Measurements from ENCODE around the gene FOXO3. TPM values are rescaled to one million over a fixed set of nuclear protein-coding genes. Genes with fewer than 3 reads are reported as not detected.

The FOXO3 gene
- total RNA-seq, 1 experiment from 2014 or later: 22.1 TPM

GRCh38 chr6:108690326-108691049 lies 129.8 kb downstream of the FOXO3 start:
- H3K56ac ChIP-seq (ENCODE audit: insufficient read length, low read depth, low read length): no peak overlapping the region
- H3T11ph ChIP-seq (ENCODE audit: low read length): no peak overlapping the region
- H3K27ac Mint-ChIP-seq: no peak overlapping the region; a peak in 1 of 7 replicates
- no peak overlapping the region for H3K9ac ChIP-seq (ENCODE audit: extremely low read depth, insufficient read length, low read length)
- no peak overlapping the region for H2BK120ac ChIP-seq (ENCODE audit: low read depth, low read length, poor library complexity, severe bottlenecking)
- no peaks in the 10 kb centered on the region; the same call in none of the 2 replicates for H3K27me3 Mint-ChIP-seq (ENCODE audit: low read depth)
- H3K14ac ChIP-seq (ENCODE audit: insufficient read depth, low read length): no peak overlapping the region
- H4K8ac ChIP-seq (replicated peaks; ENCODE audit: insufficient read length, low read depth, low read length): no peak overlapping the region
- no peaks in the 10 kb centered on the region for H3K9me3 Mint-ChIP-seq
- H3K9me3 ChIP-seq (ENCODE audit: control insufficient read depth, low read depth, low read length): no peaks in the 10 kb centered on the region
- H3K79me1 ChIP-seq (ENCODE audit: insufficient read depth, low read depth, low read length, poor library complexity, severe bottlenecking): no peaks in the 10 kb centered on the region
- no peaks in the 10 kb centered on the region for H3K4me1 ChIP-seq (ENCODE audit: insufficient read depth, low read length)
- H3K27ac ChIP-seq (ENCODE audit: insufficient read length, low read depth, low read length): no peak overlapping the region
- H3K4ac ChIP-seq (ENCODE audit: low read depth, low read length): no peak overlapping the region
- peaks cover 0 to 2% (median 0%) of the 10 kb centered on the region in 3 experiments; a peak in 1 of 7 replicates for H3K36me3 Mint-ChIP-seq (ENCODE audit: insufficient read depth in 1 of 3, low read depth in 3 of 3)
- peaks cover 16 to 20% of the 10 kb centered on the region in 2 experiments for H3K4me1 Mint-ChIP-seq
- H3K4me3 Mint-ChIP-seq: no peak overlapping the region
- no peak overlapping the region for H3K23ac ChIP-seq (ENCODE audit: insufficient read length, low read depth, low read length)
- H2BK20ac ChIP-seq (ENCODE audit: low read depth, low read length, poor library complexity, severe bottlenecking): no peak overlapping the region
- no peaks in the 10 kb centered on the region for H4K20me1 ChIP-seq (ENCODE audit: control insufficient read depth, insufficient read depth, insufficient read length)
- no peak overlapping the region for H3K4me2 ChIP-seq (ENCODE audit: insufficient read depth, insufficient read length, low read length)
- H2BK15ac ChIP-seq (ENCODE audit: low read depth, low read length): no peak overlapping the region
- H3K23me2 ChIP-seq (ENCODE audit: insufficient read length, low read depth, low read length, poor library complexity, severe bottlenecking): no peaks in the 10 kb centered on the region
- H2AK5ac ChIP-seq (ENCODE audit: insufficient read length, low read length): no peak overlapping the region
- H4K5ac ChIP-seq (ENCODE audit: insufficient read length, low read depth, low read length): no peak overlapping the region
- TF ChIP-seq CTCF (conservative IDR thresholded peaks at IDR 0.05): no peak
- no peak overlapping the region for H2AFZ ChIP-seq (ENCODE audit: low read length)
- H2BK12ac ChIP-seq (ENCODE audit: insufficient read length, low read depth, low read length): no peak overlapping the region
- no peak overlapping the region for H2BK5ac ChIP-seq (ENCODE audit: insufficient read length, low read length)
- no peaks in the 10 kb centered on the region for H3K27me3 ChIP-seq (ENCODE audit: insufficient read depth, low read length)
- H3K18ac ChIP-seq (ENCODE audit: insufficient read length, low read depth, low read length): no peak overlapping the region
- no peak for DNase-seq
- no peak overlapping the region for H4K91ac ChIP-seq (ENCODE audit: insufficient read length, low read depth, low read length)
- H3K79me2 ChIP-seq (ENCODE audit: insufficient read depth, low read length): no peaks in the 10 kb centered on the region
- no CpG with 5 or more reads among the region's 6 CpGs for WGBS (ENCODE audit: extremely low coverage, insufficient read length, low lambda C conversion rate)
